ENCODE data around the gene RTN4. TPM values are rescaled to one million over a fixed set of nuclear protein-coding genes. Genes with fewer than 3 reads are reported as not detected.

RTN4 gene
- total RNA-seq, 1 experiment from 2014 or later: 200 TPM

DNA sequence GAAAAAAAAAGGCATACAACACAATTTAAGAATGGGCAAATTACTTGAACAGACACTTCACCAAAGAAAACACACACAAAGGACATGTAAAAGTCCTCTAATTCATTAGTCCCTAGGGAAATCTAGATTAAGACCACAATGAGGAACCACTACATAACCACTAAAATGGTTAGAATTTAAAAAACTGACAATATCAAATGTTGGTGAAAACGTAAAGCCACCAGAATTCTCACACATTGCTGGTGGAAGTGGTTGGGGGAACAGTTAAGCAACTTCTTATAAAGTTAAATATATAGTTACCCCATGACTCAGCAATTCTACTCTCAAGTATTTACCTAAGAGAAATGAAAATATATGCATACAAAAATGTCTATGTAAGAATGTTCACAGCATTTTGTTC is 11.8 kb downstream of the RTN4 start:
- H3K4me2 ChIP-seq (ENCODE audit: insufficient read depth, insufficient read length, low read length): no peak overlapping the region
- H3K79me1 ChIP-seq (ENCODE audit: insufficient read depth, low read depth, low read length, poor library complexity, severe bottlenecking): no peaks in the 10 kb centered on the region
- no peak overlapping the region for H3K56ac ChIP-seq (ENCODE audit: insufficient read length, low read depth, low read length)
- no peak overlapping the region for H2BK12ac ChIP-seq (ENCODE audit: insufficient read length, low read depth, low read length)
- Mint-ChIP-seq H3K27me3 (ENCODE audit: low read depth) (no peaks in the 10 kb centered on the region), H3K4me1 (peaks cover 46% of the 10 kb centered on the region in 2 experiments), H3K27ac (no peak overlapping the region), H3K9me3 (peaks cover 8 to 11% of the 10 kb centered on the region in 2 experiments; a peak in 4 of 5 replicates), H3K36me3 (ENCODE audit: insufficient read depth in 1 of 3, low read depth in 3 of 3) (peaks cover 9 to 26% (median 25%) of the 10 kb centered on the region in 3 experiments; a peak in 6 of 7 replicates), H3K4me3 (no peak overlapping the region)
- no peak overlapping the region for H4K91ac ChIP-seq (ENCODE audit: insufficient read length, low read depth, low read length)
- no peak overlapping the region for H2BK15ac ChIP-seq (ENCODE audit: low read depth, low read length)
- H4K5ac ChIP-seq (ENCODE audit: insufficient read length, low read depth, low read length): no peak overlapping the region
- H2AFZ ChIP-seq (ENCODE audit: low read length): no peak overlapping the region
- no peak overlapping the region for H3K14ac ChIP-seq (ENCODE audit: insufficient read depth, low read length)
- no peak overlapping the region for H3K27ac ChIP-seq (ENCODE audit: insufficient read length, low read depth, low read length)
- no peak overlapping the region for H3K9ac ChIP-seq (ENCODE audit: extremely low read depth, insufficient read length, low read length)
- H4K20me1 ChIP-seq (ENCODE audit: control insufficient read depth, insufficient read depth, insufficient read length): no peaks in the 10 kb centered on the region
- no peak overlapping the region for H3K18ac ChIP-seq (ENCODE audit: insufficient read length, low read depth, low read length)
- H2BK120ac ChIP-seq (ENCODE audit: low read depth, low read length, poor library complexity, severe bottlenecking): no peak overlapping the region
- no peak overlapping the region for H4K8ac ChIP-seq (replicated peaks; ENCODE audit: insufficient read length, low read depth, low read length)
- no peak overlapping the region for H3K23ac ChIP-seq (ENCODE audit: insufficient read length, low read depth, low read length)
- no peak overlapping the region for H2AK5ac ChIP-seq (ENCODE audit: insufficient read length, low read length)
- no peak overlapping the region for H3K4ac ChIP-seq (ENCODE audit: low read depth, low read length)
- H3K9me3 ChIP-seq (ENCODE audit: control insufficient read depth, low read depth, low read length): no peaks in the 10 kb centered on the region
- peaks cover 53% of the 10 kb centered on the region; the same call in 1 of the 2 replicates for H3K79me2 ChIP-seq (ENCODE audit: insufficient read depth, low read length)
- H3K27me3 ChIP-seq (ENCODE audit: insufficient read depth, low read length): no peaks in the 10 kb centered on the region
- H3K23me2 ChIP-seq (ENCODE audit: insufficient read length, low read depth, low read length, poor library complexity, severe bottlenecking): no peaks in the 10 kb centered on the region
- no peaks in the 10 kb centered on the region; the same call in 1 of the 2 replicates for H3K4me1 ChIP-seq (ENCODE audit: insufficient read depth, low read length)
- no CpG with 5 or more reads among the region's 1 CpG for WGBS (ENCODE audit: extremely low coverage, insufficient read length, low lambda C conversion rate)
- H2BK20ac ChIP-seq (ENCODE audit: low read depth, low read length, poor library complexity, severe bottlenecking): no peak overlapping the region
- DNase-seq: no peak
- no peak overlapping the region for H2BK5ac ChIP-seq (ENCODE audit: insufficient read length, low read length)
- H3T11ph ChIP-seq (ENCODE audit: low read length): no peak overlapping the region
- TF ChIP-seq, protein P1, sequence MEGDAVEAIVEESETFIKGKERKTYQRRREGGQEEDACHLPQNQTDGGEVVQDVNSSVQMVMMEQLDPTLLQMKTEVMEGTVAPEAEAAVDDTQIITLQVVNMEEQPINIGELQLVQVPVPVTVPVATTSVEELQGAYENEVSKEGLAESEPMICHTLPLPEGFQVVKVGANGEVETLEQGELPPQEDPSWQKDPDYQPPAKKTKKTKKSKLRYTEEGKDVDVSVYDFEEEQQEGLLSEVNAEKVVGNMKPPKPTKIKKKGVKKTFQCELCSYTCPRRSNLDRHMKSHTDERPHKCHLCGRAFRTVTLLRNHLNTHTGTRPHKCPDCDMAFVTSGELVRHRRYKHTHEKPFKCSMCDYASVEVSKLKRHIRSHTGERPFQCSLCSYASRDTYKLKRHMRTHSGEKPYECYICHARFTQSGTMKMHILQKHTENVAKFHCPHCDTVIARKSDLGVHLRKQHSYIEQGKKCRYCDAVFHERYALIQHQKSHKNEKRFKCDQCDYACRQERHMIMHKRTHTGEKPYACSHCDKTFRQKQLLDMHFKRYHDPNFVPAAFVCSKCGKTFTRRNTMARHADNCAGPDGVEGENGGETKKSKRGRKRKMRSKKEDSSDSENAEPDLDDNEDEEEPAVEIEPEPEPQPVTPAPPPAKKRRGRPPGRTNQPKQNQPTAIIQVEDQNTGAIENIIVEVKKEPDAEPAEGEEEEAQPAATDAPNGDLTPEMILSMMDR (conservative IDR thresholded peaks at IDR 0.05): no peak

Data from H9 (cell line).